Brain microvascular endothelial cell (primary cell): ENCODE results near the gene ARHGEF16.

Experiments
- DNase-seq: peaks from one replicate; pipeline ENCODE4 v3.0.0-alpha.2; 2020
- H3K27ac ChIP-seq: fragments of 250-450 bp; sonication (Bioruptor Pico); 2 replicates; pipeline ENCODE4 v1.5.1; 2020; ENCODE audit warnings: mild to moderate bottlenecking, moderate library complexity
- H3K27me3 ChIP-seq: fragments of 250-450 bp; sonication (Bioruptor Pico); replicated peaks from 2 replicates; pipeline ENCODE4 v1.5.1; 2020; ENCODE audit warnings: mild to moderate bottlenecking
- H3K36me3 ChIP-seq: fragments of 250-450 bp; sonication (Bioruptor Pico); replicated peaks from 2 replicates; pipeline ENCODE4 v1.5.1; 2020; ENCODE audit warnings: mild to moderate bottlenecking
- H3K4me3 ChIP-seq: 2 replicates; pipeline ENCODE4 v1.5.1; 2011; ENCODE audit warnings: low read depth, mild to moderate bottlenecking, control low read depth, low read length, moderate library complexity
- CTCF ChIP-seq: IDR thresholded peaks from 2 replicates; pipeline ENCODE4 v1.5.1; 2011; ENCODE audit warnings: low read depth, mild to moderate bottlenecking, moderate library complexity, low read length, control low read depth, inconsistent platforms; ENCODE audit errors: missing control alignments
- in situ Hi-C: cut with HindIII; loops from 2 replicates; pipeline ENCODE4 v1.10.0; 2017; ENCODE audit warnings: low sequenced_read_pairs, low pct_ligation_motif_present

The ARHGEF16 gene

DNA sequence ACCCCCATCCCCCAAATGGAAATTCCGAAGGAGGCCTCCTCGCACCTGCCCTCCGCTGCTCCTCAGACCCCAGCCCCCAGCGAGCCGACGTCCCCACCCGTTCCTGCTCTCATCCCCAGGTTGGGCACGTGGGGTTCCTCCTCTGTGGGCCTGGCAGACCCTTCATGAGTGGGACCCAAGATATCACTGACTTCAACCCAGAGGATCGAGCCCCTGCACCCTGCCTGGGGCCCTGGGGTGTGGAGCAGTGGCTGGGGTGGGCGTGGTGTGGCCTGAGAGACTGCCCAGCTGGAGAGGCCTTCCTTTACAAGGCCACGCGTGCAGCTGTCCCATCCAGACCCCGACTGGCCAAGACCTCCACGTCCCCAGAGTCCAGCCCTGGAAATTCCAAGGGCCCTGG, 17.6 kb upstream of the ARHGEF16 start:
- in situ Hi-C loops = no loop called here
- Histone ChIP-seq H3K27me3 (peaks cover 9% of the 10 kb centered on the region), H3K4me3 (no peak overlapping the region), H3K27ac (no peak overlapping the region), H3K36me3 (no peaks in the 10 kb centered on the region)
- no peak for TF ChIP-seq CTCF
- no peak for DNase-seq

DNA sequence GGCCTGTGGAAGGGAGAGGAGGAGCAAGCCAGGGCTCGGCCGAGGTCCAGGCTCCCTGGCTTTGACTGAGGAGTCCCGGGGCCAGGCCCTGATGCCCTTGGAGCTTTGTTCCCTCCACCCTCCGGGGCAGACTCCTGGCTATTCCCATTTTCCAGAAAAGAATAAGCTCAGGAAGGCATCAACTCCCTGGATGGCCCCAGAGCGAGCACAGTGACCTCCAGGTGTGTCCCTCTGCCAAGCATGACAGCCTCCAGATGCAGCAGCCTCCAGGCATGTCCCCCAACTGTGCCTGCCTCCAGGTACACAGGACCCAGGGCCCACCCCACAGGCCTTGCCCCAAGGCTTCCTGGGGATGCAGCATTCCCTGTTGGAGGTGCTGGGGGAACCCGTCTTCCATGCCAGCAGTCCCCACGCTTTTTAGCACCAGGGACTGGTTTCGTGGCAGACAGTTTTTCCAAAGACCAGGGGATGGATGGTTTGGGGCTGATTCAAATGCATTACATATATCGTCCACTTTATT, 15.7 kb upstream of the ARHGEF16 start:
- Histone ChIP-seq H3K27me3 (peaks cover 14% of the 10 kb centered on the region), H3K4me3 (no peak overlapping the region), H3K36me3 (no peaks in the 10 kb centered on the region), H3K27ac (no peak overlapping the region)
- in situ Hi-C loops = no loop called here
- no peak for TF ChIP-seq CTCF
- DNase-seq = no peak

GRCh38 chr1:3439346-3440299, 14.8 kb upstream of the ARHGEF16 start:
- no peak for TF ChIP-seq CTCF

GRCh38 chr1:3440300-3440681, 14.2 kb upstream of the ARHGEF16 start:
- in situ Hi-C loops = no loop called here
- no peak for DNase-seq
- no peak for TF ChIP-seq CTCF

More at GRCh38 chr1:3439346-3440299, 14.8 kb upstream of the ARHGEF16 start:
- DNase-seq = no peak
- in situ Hi-C loops = no loop called here
- Histone ChIP-seq H3K27me3 (peaks cover 14% of the 10 kb centered on the region), H3K4me3 (no peak overlapping the region), H3K27ac (no peak overlapping the region), H3K36me3 (no peaks in the 10 kb centered on the region)

GRCh38 chr1:3440711-3441409, 13.6 kb upstream of the ARHGEF16 start:
- Histone ChIP-seq H3K36me3 (no peaks in the 10 kb centered on the region), H3K4me3 (no peak overlapping the region), H3K27me3 (peaks cover 14% of the 10 kb centered on the region), H3K27ac (no peak overlapping the region)
- in situ Hi-C loops = no loop called here
- no peak for TF ChIP-seq CTCF
- DNase-seq = no peak

More at GRCh38 chr1:3440300-3440681, 14.2 kb upstream of the ARHGEF16 start:
- H3K36me3 ChIP-seq = no peaks in the 10 kb centered on the region
- peaks cover 14% of the 10 kb centered on the region for H3K27me3 ChIP-seq
- no peak overlapping the region for H3K27ac ChIP-seq
- H3K4me3 ChIP-seq = no peak overlapping the region
